Measurements from ENCODE around the gene MSI2. TPM values are rescaled to one million over a fixed set of nuclear protein-coding genes. Genes with fewer than 3 reads are reported as not detected.
A peak's percentile ranks its signal among the peaks of the same experiment; 100 is the strongest.

Gene MSI2
- total RNA-seq, 2 donors from 2014 or later: 88.3 to 114 TPM

DNA sequence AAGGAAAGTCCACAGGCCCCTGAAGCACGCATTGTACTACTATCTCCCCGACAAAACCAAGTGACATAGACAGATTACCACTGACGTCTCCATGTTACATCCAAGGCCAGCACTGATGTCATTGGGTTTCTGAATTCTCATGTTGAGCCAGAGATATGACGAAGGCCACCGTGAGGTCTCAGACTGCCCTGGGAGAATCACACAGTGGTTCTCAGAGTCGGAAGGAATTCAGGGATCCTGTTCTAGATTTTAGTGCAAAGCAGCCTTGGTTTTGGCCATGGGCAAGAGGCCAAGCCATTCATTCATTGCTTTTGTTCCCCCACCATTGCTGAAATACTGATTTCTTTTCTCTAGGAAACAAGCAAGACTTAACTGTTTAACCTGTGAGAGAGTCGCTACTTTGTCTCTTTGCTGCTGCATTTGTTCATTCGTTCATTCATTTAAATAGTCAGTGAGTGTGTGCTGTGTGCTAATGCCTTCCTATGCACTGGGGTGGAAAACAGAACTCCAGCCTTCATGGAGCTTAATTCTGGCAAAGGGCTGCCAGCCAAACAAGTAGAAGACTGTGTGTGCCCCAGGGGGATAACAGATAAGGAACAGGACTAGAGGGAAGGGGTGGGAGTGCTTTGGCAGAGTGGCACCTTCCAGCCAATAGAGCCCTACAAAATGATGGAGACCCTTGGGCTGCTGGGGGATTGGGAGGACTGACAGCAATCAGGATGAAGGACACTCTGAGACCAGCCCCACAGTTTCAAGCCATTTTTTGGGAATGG is 222.3 kb downstream of the MSI2 start:
- H3K4me1 Mint-ChIP-seq: peaks cover 53% of the 10 kb centered on the region
- no peaks in the 10 kb centered on the region for H3K9me3 Mint-ChIP-seq
- no peak for DNase-seq
- Histone ChIP-seq H3K27me3 (ENCODE audit: control insufficient read depth, insufficient read depth, low read length, poor library complexity, severe bottlenecking) (no peaks in the 10 kb centered on the region), H3K9me3 (ENCODE audit: control insufficient read depth, low read length) (no peaks in the 10 kb centered on the region), H3K4me1 (ENCODE audit: control insufficient read depth, insufficient read depth, low read length) (peaks cover 27% of the 10 kb centered on the region), H3K36me3 (ENCODE audit: control insufficient read depth, insufficient read depth, low read length) (no peaks in the 10 kb centered on the region), H3K27ac (ENCODE audit: low read depth, low read length) (no peak overlapping the region), H3K4me3 (ENCODE audit: low read length) (no peak overlapping the region), H3K9ac (ENCODE audit: extremely low read depth, low read length, poor library complexity, severe bottlenecking) (no peak overlapping the region)
- H3K27me3 Mint-ChIP-seq (ENCODE audit: insufficient read depth): no peaks in the 10 kb centered on the region
- no peak overlapping the region for H3K27ac Mint-ChIP-seq
- 82 to 84% methylated on average over 8 of the region's 8 CpGs for WGBS, 2 experiments (ENCODE audit: insufficient coverage in 1 of 2, insufficient read length in 1 of 2)
- TF ChIP-seq, protein P1, sequence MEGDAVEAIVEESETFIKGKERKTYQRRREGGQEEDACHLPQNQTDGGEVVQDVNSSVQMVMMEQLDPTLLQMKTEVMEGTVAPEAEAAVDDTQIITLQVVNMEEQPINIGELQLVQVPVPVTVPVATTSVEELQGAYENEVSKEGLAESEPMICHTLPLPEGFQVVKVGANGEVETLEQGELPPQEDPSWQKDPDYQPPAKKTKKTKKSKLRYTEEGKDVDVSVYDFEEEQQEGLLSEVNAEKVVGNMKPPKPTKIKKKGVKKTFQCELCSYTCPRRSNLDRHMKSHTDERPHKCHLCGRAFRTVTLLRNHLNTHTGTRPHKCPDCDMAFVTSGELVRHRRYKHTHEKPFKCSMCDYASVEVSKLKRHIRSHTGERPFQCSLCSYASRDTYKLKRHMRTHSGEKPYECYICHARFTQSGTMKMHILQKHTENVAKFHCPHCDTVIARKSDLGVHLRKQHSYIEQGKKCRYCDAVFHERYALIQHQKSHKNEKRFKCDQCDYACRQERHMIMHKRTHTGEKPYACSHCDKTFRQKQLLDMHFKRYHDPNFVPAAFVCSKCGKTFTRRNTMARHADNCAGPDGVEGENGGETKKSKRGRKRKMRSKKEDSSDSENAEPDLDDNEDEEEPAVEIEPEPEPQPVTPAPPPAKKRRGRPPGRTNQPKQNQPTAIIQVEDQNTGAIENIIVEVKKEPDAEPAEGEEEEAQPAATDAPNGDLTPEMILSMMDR (conservative IDR thresholded peaks at IDR 0.05): no peak
- peaks cover 3% of the 10 kb centered on the region for H3K36me3 Mint-ChIP-seq (ENCODE audit: low read depth)
- no peak overlapping the region for H3K4me3 Mint-ChIP-seq

DNA sequence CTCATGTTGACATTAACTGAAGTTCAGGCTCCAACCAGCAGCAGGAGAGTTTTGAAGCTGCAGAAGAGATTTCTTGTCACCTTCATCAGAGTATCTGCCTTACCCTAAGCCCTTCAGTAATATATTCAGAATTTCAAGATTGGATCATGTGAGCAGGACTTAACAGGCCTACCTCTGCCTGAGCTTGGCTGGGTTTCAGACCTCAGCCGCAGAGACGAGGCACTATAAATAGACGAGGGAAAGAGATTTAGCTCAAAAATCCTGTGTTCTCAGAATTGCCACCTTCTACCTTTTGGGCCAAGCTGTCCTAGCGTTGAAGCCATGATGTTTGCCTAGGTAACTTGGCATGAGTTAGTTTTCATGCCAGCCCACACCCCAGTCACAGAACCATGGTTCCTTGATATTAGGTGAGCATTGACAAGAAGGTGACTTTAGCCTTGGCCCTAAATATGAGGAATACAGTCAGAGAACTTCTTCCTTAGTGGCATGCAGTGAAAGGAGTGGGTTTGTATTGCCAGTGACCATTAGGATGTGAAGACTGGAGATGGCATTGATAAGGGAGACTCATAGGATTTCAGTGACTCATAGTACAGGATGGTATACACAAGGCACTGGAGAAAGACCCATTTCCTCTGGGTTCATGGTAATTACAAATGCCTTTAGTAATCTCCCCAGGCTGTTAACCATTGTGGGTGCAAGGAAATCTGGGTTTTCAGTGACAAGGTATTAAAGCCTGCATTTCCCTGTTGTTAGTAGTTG is 224.3 kb downstream of the MSI2 start:
- no peak overlapping the region for H3K4me3 ChIP-seq (ENCODE audit: low read length)
- no peak overlapping the region for H3K9ac ChIP-seq (ENCODE audit: extremely low read depth, low read length, poor library complexity, severe bottlenecking)
- WGBS, 2 experiments (ENCODE audit: insufficient coverage in 1 of 2, insufficient read length in 1 of 2): 92 to 95% methylated on average over 4 of the region's 4 CpGs
- Mint-ChIP-seq H3K36me3 (ENCODE audit: low read depth) (peaks cover 3% of the 10 kb centered on the region), H3K27me3 (ENCODE audit: insufficient read depth) (no peaks in the 10 kb centered on the region), H3K9me3 (no peaks in the 10 kb centered on the region), H3K4me1 (peaks cover 42% of the 10 kb centered on the region), H3K4me3 (no peak overlapping the region), H3K27ac (no peak overlapping the region)
- no peaks in the 10 kb centered on the region for H3K36me3 ChIP-seq (ENCODE audit: control insufficient read depth, insufficient read depth, low read length)
- TF ChIP-seq, protein P1 (conservative IDR thresholded peaks at IDR 0.05): no peak
- no peaks in the 10 kb centered on the region for H3K9me3 ChIP-seq (ENCODE audit: control insufficient read depth, low read length)
- H3K27ac ChIP-seq (ENCODE audit: low read depth, low read length): no peak overlapping the region
- H3K4me1 ChIP-seq (ENCODE audit: control insufficient read depth, insufficient read depth, low read length): peaks cover 22% of the 10 kb centered on the region
- no peak for DNase-seq
- H3K27me3 ChIP-seq (ENCODE audit: control insufficient read depth, insufficient read depth, low read length, poor library complexity, severe bottlenecking): no peaks in the 10 kb centered on the region

DNA sequence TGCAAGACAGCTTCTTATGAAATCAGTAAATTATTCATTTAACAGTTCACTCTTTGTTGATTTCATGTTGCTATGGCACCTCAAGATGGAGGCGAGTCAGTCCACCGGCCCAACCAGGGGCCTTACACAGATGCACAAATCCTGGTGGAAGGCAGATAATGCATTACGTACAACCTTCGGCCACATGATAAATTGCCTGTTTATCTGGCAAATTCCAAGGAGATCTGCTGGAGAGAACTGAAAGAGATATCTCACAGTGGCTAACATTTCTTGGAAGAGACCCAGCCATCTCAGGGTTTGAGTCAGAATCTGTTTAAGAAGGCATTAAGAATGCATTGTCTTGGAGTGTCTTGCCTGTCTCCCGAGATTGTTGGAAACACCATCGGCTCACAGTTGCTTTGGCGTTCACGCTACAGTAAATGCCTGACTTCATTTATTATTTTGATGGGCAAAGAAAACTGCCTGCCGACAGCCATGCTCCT is 225.6 kb downstream of the MSI2 start:
- Histone ChIP-seq H3K36me3 (ENCODE audit: control insufficient read depth, insufficient read depth, low read length) (no peaks in the 10 kb centered on the region), H3K9me3 (ENCODE audit: control insufficient read depth, low read length) (no peaks in the 10 kb centered on the region), H3K4me3 (ENCODE audit: low read length) (no peak overlapping the region), H3K4me1 (ENCODE audit: control insufficient read depth, insufficient read depth, low read length) (peaks cover 13% of the 10 kb centered on the region), H3K9ac (ENCODE audit: extremely low read depth, low read length, poor library complexity, severe bottlenecking) (no peak overlapping the region), H3K27ac (ENCODE audit: low read depth, low read length) (peak overlapping the region; percentile 27), H3K27me3 (ENCODE audit: control insufficient read depth, insufficient read depth, low read length, poor library complexity, severe bottlenecking) (no peaks in the 10 kb centered on the region)
- no peaks in the 10 kb centered on the region for H3K9me3 Mint-ChIP-seq
- peaks cover 30% of the 10 kb centered on the region for H3K4me1 Mint-ChIP-seq
- H3K36me3 Mint-ChIP-seq (ENCODE audit: low read depth): peaks cover 3% of the 10 kb centered on the region
- DNase-seq: no peak
- H3K4me3 Mint-ChIP-seq: no peak overlapping the region
- TF ChIP-seq, protein P1 (conservative IDR thresholded peaks at IDR 0.05): no peak
- WGBS, 2 experiments (ENCODE audit: insufficient coverage in 1 of 2, insufficient read length in 1 of 2): 90 to 94% methylated on average over 9 of the region's 9 CpGs
- H3K27me3 Mint-ChIP-seq (ENCODE audit: insufficient read depth): no peaks in the 10 kb centered on the region
- H3K27ac Mint-ChIP-seq: no peak overlapping the region

Measured in endodermal cell (in vitro differentiated cells).